Endothelial cell of umbilical vein (primary cell): ENCODE data around the gene WASL. TPM values are rescaled to one million over a fixed set of nuclear protein-coding genes. Genes with fewer than 3 reads are reported as not detected.

Experiments
- BruUV-seq: library from RNA; stranded (reverse); fragments of 400-500 nt; replicated peaks from 2 replicates; lab custom pipeline; 2021; lab: Mats Ljungman, UMichigan
- CTCF ChIA-PET: fragments of 300-600, 350-600 bp; sonication (Branson Sonifier 250); formaldehyde crosslinking; loops from one replicate; lab custom pipeline; 2021; ENCODE audit warnings: antibody characterized with exemption, inconsistent platforms; lab: Charles Lee
- POLR2A ChIA-PET: fragments of 300-600, 350-600 bp; sonication (Branson Sonifier 250); formaldehyde crosslinking; loops from one replicate; lab custom pipeline; 2021; ENCODE audit warnings: antibody characterized with exemption, inconsistent platforms; lab: Charles Lee
- DNase-seq: peaks from one replicate; pipeline ENCODE4 v3.0.0-alpha.2; 2011; ENCODE audit warnings: low read depth, low spot score
- FAIRE-seq: peaks from 2 replicates; lab custom pipeline; 2011; peaks lifted over from hg19 to GRCh38; lab: Jason Lieb, UNC
- H2AFZ ChIP-seq: 2 replicates; pipeline ENCODE4 v1.6.0; 2012; ENCODE audit warnings: low read depth, low read length, control low read depth, inconsistent platforms
- H3K27ac ChIP-seq: 2 replicates; pipeline ENCODE4 v1.5.1; 2011; ENCODE audit warnings: low read depth, mild to moderate bottlenecking, control low read depth, low read length, moderate library complexity; ENCODE audit not compliant: insufficient read depth
- H3K27me3 ChIP-seq, 2 experiments: 2 replicates each; pipeline versions ENCODE4 v1.6.0 to v1.6.1; 2011; ENCODE audit warnings: low read length in 2 of 2, mixed read lengths in 1 of 2; ENCODE audit not compliant: control insufficient read depth in 2 of 2, insufficient read depth in 2 of 2
- H3K36me3 ChIP-seq, 2 experiments: 2 replicates in 1 of 2; 3 replicates in 1 of 2; pipeline ENCODE4 v1.5.1; 2011; ENCODE audit warnings: low read length in 2 of 2, mild to moderate bottlenecking in 1 of 2, moderate library complexity in 1 of 2; ENCODE audit not compliant: control insufficient read depth in 2 of 2, insufficient read depth in 2 of 2; ENCODE audit errors: extremely low read depth in 1 of 2
- H3K4me1 ChIP-seq: 3 replicates; pipeline ENCODE4 v1.5.1; 2011; ENCODE audit warnings: mild to moderate bottlenecking, low read length; ENCODE audit not compliant: control insufficient read depth, insufficient read depth; ENCODE audit errors: extremely low read depth
- H3K4me2 ChIP-seq: 2 replicates; pipeline ENCODE4 v1.6.1; 2011; ENCODE audit warnings: low read length, control low read depth, mixed read lengths; ENCODE audit not compliant: insufficient read depth
- H3K4me3 ChIP-seq, 3 experiments: fragments of 200-600 bp in 1 of 3; sonication (generic), shearing (Covaris generic) in 1 of 3; replicated peaks in 1 of 3; 2 replicates each; pipeline ENCODE4 v1.5.1; 2011 to 2016; ENCODE audit warnings: control low read depth in 3 of 3, low read length in 3 of 3, mild to moderate bottlenecking in 2 of 3, inconsistent platforms in 1 of 3, low read depth in 1 of 3, moderate library complexity in 1 of 3; ENCODE audit not compliant: insufficient read depth in 1 of 3
- H3K79me2 ChIP-seq: 2 replicates; pipeline ENCODE4 v1.6.0; 2012; ENCODE audit warnings: low read length, inconsistent platforms; ENCODE audit not compliant: control insufficient read depth, insufficient read depth
- H3K9ac ChIP-seq: replicated peaks from 2 replicates; pipeline ENCODE3; 2011; ENCODE audit warnings: low read length, control low read depth; ENCODE audit not compliant: insufficient read depth; ENCODE audit errors: extremely low read depth
- H3K9me1 ChIP-seq: replicated peaks from 3 replicates; pipeline ENCODE4 v1.6.0; 2011; ENCODE audit warnings: mild to moderate bottlenecking, low read length; ENCODE audit not compliant: control insufficient read depth, insufficient read depth; ENCODE audit errors: extremely low read depth
- H3K9me3 ChIP-seq: replicated peaks from 2 replicates; pipeline ENCODE4 v1.5.1; 2012; ENCODE audit warnings: low read length, inconsistent platforms; ENCODE audit not compliant: control insufficient read depth, insufficient read depth
- H4K20me1 ChIP-seq: replicated peaks from 2 replicates; pipeline ENCODE3; 2011; ENCODE audit warnings: mild to moderate bottlenecking, low read length; ENCODE audit not compliant: control insufficient read depth, insufficient read depth; ENCODE audit errors: extremely low read depth
- EZH2 ChIP-seq: IDR thresholded peaks from 2 replicates; pipeline ENCODE4 v1.6.1; 2012; ENCODE audit warnings: borderline replicate concordance, low read depth, mild to moderate bottlenecking, moderate library complexity, low read length, inconsistent platforms; ENCODE audit not compliant: severe bottlenecking
- FOS ChIP-seq: IDR thresholded peaks from 2 replicates; pipeline ENCODE4 v1.6.1; 2011; ENCODE audit warnings: mild to moderate bottlenecking, low read length, moderate library complexity, borderline replicate concordance; ENCODE audit not compliant: insufficient read depth
- GATA2 ChIP-seq: IDR thresholded peaks from 2 replicates; pipeline ENCODE4 v1.7.0; 2011; ENCODE audit warnings: low read depth, mild to moderate bottlenecking, moderate library complexity, mixed read lengths, low read length; ENCODE audit not compliant: insufficient read length, insufficient read depth
- JUN ChIP-seq: IDR thresholded peaks from 2 replicates; pipeline ENCODE4 v1.6.1; 2011; ENCODE audit warnings: borderline replicate concordance, low read depth; ENCODE audit not compliant: insufficient read length, insufficient read depth
- MAX ChIP-seq: IDR thresholded peaks from 2 replicates; pipeline ENCODE4 v1.6.1; 2011; ENCODE audit not compliant: insufficient read depth, insufficient read length
- MYC ChIP-seq: IDR thresholded peaks from one replicate; pipeline ENCODE4 v1.6.1; 2011; ENCODE audit warnings: mild to moderate bottlenecking, low read depth, low read length
- POLR2A ChIP-seq: IDR thresholded peaks from 2 replicates; pipeline ENCODE4 v1.6.1; 2012; ENCODE audit warnings: low read depth, mild to moderate bottlenecking, control low read depth, low read length
- POLR2AphosphoS5 ChIP-seq: IDR thresholded peaks from 2 replicates; pipeline ENCODE4 v1.6.1; 2012; ENCODE audit warnings: low read depth, mild to moderate bottlenecking, control low read depth, low read length, moderate library complexity; ENCODE audit not compliant: insufficient read depth
- dilution Hi-C: fragments of 300-500 bp; cut with MboI; formaldehyde crosslinking; loops from one replicate; pipeline ENCODE4 v1.15.0; 2019; ENCODE audit warnings: low sequenced_read_pairs; ENCODE audit not compliant: extremely low pct_ligation_motif_present
- intact Hi-C: fragments of 100-400 bp; cut with micrococcal nuclease; formaldehyde crosslinking; loops from one replicate; pipeline ENCODE4 v1.10.0; 2022
- polyA plus RNA-seq, 4 experiments: library from polyadenylated mRNA; depleted of rRNA in 3 of 4; stranded (reverse) in 3 of 4; unstranded in 1 of 4; fragments of >200 nt; gene quantifications; 2 replicates each; pipeline versions ENCODE4 v1.2.1 to v1.2.3, GENCODE V29; 2011 to 2012; ENCODE audit warnings: missing spikeins in 1 of 4
- total RNA-seq: library from RNA; stranded (reverse); gene quantifications from 2 replicates; pipeline ENCODE4 v1.2.3, GENCODE V29; 2021
- TF ChIP-seq, protein P1 (sequence below), 2 donors: IDR thresholded peaks; 1 replicate in 1 of 2; 2 replicates in 1 of 2; pipeline ENCODE4 v1.5.1; 2011; ENCODE audit warnings: low read length in 2 of 2, mild to moderate bottlenecking in 2 of 2, moderate library complexity in 2 of 2, control low read depth in 1 of 2, inconsistent platforms in 1 of 2, low read depth in 1 of 2; ENCODE audit not compliant: insufficient read depth in 1 of 2; ENCODE audit errors: extremely low read depth in 1 of 2

The WASL gene
- total and polyA plus RNA-seq, 2 donors (not counting 3 experiments of a cell fraction or from before 2014, with no cell fraction given), result 5.2 to 24.0 TPM

GRCh38 chr7:123769371-123769770, 20.6 kb upstream of the WASL start:
- peak; percentile 71 for FAIRE-seq
- POLR2A ChIA-PET, result interaction anchor here (0.6 kb wide), 1 partner anchor 186 kb away, joined by 3 read pairs; no protein-coding TSS in a partner anchor
- CTCF ChIA-PET, result interaction anchor here (0.9 to 1.9 kb wide), 4 partner anchors 12 to 87 kb away, joined by 3 to 7 read pairs (median 6); partner anchors contain the start of gene WASL

More at GRCh38 chr7:123769371-123769770, 20.6 kb upstream of the WASL start:
- Histone ChIP-seq H4K20me1 (no peaks in the 10 kb centered on the region), H3K4me3 (no peak overlapping the region), H3K27ac (no peak overlapping the region), H3K4me1 (peaks cover 5% of the 10 kb centered on the region), H3K27me3 (no peaks in the 10 kb centered on the region), H3K9ac (no peak overlapping the region), H3K9me1 (no peaks in the 10 kb centered on the region), H3K36me3 (no peaks in the 10 kb centered on the region), H3K9me3 (no peaks in the 10 kb centered on the region), H3K4me2 (no peak overlapping the region), H3K79me2 (no peaks in the 10 kb centered on the region), H2AFZ (no peak overlapping the region)
- dilution Hi-C loops, result no loop called here
- TF ChIP-seq JUN (peak; percentile 23), POLR2A (no peak), MAX (no peak), MYC (no peak), POLR2AphosphoS5 (peak; percentile 21), FOS (peak; percentile 76), GATA2 (no peak), EZH2 (no peak)
- TF ChIP-seq, protein P1, sequence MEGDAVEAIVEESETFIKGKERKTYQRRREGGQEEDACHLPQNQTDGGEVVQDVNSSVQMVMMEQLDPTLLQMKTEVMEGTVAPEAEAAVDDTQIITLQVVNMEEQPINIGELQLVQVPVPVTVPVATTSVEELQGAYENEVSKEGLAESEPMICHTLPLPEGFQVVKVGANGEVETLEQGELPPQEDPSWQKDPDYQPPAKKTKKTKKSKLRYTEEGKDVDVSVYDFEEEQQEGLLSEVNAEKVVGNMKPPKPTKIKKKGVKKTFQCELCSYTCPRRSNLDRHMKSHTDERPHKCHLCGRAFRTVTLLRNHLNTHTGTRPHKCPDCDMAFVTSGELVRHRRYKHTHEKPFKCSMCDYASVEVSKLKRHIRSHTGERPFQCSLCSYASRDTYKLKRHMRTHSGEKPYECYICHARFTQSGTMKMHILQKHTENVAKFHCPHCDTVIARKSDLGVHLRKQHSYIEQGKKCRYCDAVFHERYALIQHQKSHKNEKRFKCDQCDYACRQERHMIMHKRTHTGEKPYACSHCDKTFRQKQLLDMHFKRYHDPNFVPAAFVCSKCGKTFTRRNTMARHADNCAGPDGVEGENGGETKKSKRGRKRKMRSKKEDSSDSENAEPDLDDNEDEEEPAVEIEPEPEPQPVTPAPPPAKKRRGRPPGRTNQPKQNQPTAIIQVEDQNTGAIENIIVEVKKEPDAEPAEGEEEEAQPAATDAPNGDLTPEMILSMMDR (IDR thresholded peaks at IDR 0.05; ENCODE audit: extremely low read depth in 1 of 2, insufficient read depth in 1 of 2, low read depth in 1 of 2, low read length in 2 of 2), result no peak
- intact Hi-C loops, result no loop called here
- peak; percentile 91 for DNase-seq
- BruUV-seq, result no TSS peak
